Stimulated activated CD8-positive, alpha-beta memory T cell treated with anti-CD3 and anti-CD28 coated beads, Interleukin-15, amount 100 ng/mL, for 24 hours (primary cell): ENCODE results near the gene LYST.

Source experiments
- DNase-seq: peaks from one replicate; pipeline ENCODE4 v3.0.0-alpha.2; 2020; ENCODE audit warnings: low read depth

LYST gene

GRCh38 chr1:235710687-235711086 lies 156.0 kb downstream of the LYST start:
- DNase-seq: no peak

GRCh38 chr1:235709018-235709417 lies 157.7 kb downstream of the LYST start:
- no peak for DNase-seq

- DNase-seq: no peak
Measured at GRCh38 chr1:235708390-235708962, 158.2 kb downstream of the LYST start.

GRCh38 chr1:235703506-235703905 lies 163.2 kb downstream of the LYST start:
- no peak for DNase-seq

- DNase-seq: no peak
Measured at GRCh38 chr1:235702412-235702811, 164.3 kb downstream of the LYST start.

- no peak for DNase-seq
Measured at GRCh38 chr1:235697508-235697907, 169.2 kb downstream of the LYST start.

GRCh38 chr1:235689356-235689755 lies 177.3 kb downstream of the LYST start:
- DNase-seq: no peak

GRCh38 chr1:235688096-235688495 lies 178.6 kb downstream of the LYST start:
- DNase-seq: no peak

GRCh38 chr1:235683653-235684052 lies 183.1 kb downstream of the LYST start:
- no peak for DNase-seq

GRCh38 chr1:235682216-235682615 lies 184.5 kb downstream of the LYST start:
- no peak for DNase-seq

- DNase-seq: no peak
Measured at GRCh38 chr1:235679644-235680043, 187.1 kb downstream of the LYST start.

- DNase-seq: no peak
Measured at GRCh38 chr1:235679005-235679404, 187.7 kb downstream of the LYST start.

GRCh38 chr1:235675152-235675890 lies 191.4 kb downstream of the LYST start:
- DNase-seq: no peak

- no peak for DNase-seq
Measured at GRCh38 chr1:235673981-235674380, 192.7 kb downstream of the LYST start.

- DNase-seq: no peak
Measured at GRCh38 chr1:235671992-235672391, 194.7 kb downstream of the LYST start.

- DNase-seq: no peak
Measured at GRCh38 chr1:235670157-235670776, 196.4 kb downstream of the LYST start.

GRCh38 chr1:235669277-235669676 lies 197.4 kb downstream of the LYST start:
- no peak for DNase-seq

GRCh38 chr1:235663628-235664027 lies 203.1 kb downstream of the LYST start:
- DNase-seq: no peak

- DNase-seq: no peak
Measured at GRCh38 chr1:235661568-235661967, 205.1 kb downstream of the LYST start.

- DNase-seq: no peak
Measured at GRCh38 chr1:235659186-235659771, 207.4 kb downstream of the LYST start.

GRCh38 chr1:235657747-235658526 lies 208.8 kb downstream of the LYST start:
- DNase-seq: no peak

- DNase-seq: no peak
Measured at GRCh38 chr1:235657269-235657668, 209.4 kb downstream of the LYST start.
